Middle frontal gyrus (tissue), 1 donor: Measurements from ENCODE around the gene SLC38A8.

Source experiments
- DNase-seq: peaks from one replicate; pipeline ENCODE4 v3.0.0-alpha.2; 2015; ENCODE audit warnings: low spot score; ENCODE audit errors: extremely low spot score

Gene SLC38A8

DNA sequence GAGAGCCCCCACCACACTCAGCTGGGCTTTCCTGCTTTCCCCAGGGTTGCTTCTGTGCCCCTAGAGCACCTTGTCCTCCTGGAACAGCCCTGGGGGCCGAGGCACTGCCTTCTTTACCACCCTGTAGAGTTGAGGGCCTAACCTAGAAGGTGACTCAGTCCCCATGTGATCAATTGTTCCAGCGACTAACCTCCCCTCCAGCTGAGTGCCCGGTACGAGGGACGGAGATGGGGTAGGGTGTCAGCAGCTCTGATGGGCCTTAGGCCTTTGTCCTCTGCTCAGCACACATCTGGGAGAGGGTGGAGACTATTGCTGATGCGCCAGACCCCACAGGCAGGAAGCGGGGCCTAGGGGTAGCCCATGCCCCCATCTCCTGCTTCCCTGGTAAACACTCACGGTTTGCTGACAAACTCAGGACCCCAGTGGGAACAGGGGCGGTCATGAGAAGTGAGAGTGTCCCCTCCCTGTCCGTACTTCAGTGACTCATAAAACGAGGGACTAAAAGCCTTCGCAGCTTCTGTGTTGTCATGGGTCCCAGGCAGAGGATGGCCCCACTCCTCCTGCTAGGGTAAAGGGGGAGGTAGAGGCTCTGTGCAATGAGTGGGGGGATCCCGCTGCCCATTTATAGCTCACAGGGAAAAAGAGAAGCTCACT lies 41.5 kb downstream of the SLC38A8 start:
- no peak for DNase-seq

- DNase-seq = no peak
Observed at GRCh38 chr16:83998091-83998490, 44.5 kb downstream of the SLC38A8 start.

GRCh38 chr16:83996481-83997252 lies 45.9 kb downstream of the SLC38A8 start:
- DNase-seq = no peak

DNA sequence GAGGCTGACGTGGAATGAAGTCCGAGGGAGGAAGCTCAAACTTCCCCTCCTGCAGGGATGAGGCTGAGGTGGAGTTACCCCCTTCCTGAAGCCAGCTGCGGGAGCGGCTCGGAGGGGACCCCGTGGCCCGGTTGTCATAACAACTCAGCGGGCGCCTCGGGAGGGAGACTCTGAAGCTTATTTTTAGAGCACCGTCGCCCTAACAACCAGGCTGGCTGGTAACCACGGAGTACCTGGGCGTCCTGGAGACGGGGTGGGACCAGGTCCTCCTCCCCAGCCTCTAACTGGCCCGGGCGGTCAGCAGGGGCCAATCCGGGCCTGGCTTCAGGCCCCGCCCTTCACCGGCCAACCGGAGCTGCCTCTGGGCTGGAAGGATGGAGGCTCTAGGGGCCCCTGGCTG lies 46.8 kb downstream of the SLC38A8 start:
- DNase-seq = no peak

- DNase-seq = no peak
Observed at GRCh38 chr16:83994703-83995102, 47.9 kb downstream of the SLC38A8 start.

GRCh38 chr16:83994087-83994486 lies 48.5 kb downstream of the SLC38A8 start:
- DNase-seq = no peak

DNA sequence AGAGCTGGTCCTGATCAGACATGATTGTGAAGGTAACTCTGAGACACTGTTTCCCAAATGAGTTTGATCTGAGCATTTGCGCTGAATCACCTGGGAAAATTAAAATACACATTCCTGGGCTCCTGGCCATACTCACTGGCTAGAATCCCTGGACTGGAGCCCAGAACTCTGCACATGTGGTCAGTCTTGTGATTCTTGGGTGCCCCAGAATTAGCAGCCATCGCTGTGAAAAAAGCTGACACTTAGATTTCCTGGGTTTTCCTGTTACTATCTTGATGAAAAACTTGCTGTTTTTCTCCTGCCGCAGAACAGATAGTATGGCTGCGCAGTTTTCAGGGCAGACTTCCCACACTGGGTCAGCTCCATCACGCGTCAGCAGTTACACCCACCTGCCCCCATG lies 50.0 kb downstream of the SLC38A8 start:
- DNase-seq = no peak

DNA sequence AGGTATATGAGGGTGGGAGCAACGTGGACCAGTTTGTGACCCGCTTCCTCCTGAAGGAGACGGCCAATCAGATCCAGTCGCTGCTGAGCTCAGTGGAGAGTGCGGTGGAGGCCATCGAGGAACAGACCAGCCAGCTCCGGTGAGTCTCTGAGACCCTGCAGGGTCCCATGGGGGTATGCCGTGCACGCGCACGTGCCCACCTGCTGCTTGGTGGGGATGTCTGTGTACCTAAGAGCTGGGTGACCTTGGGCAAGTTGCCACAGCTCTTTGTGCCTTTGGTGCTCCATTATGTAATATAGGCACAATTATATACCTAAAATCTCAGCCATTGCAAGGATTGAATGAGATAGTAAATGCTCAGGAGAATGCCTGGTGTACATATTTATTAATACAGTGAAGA lies 52.1 kb downstream of the SLC38A8 start:
- no peak for DNase-seq

- no peak for DNase-seq
Observed at GRCh38 chr16:83989300-83989699, 53.3 kb downstream of the SLC38A8 start.

DNA sequence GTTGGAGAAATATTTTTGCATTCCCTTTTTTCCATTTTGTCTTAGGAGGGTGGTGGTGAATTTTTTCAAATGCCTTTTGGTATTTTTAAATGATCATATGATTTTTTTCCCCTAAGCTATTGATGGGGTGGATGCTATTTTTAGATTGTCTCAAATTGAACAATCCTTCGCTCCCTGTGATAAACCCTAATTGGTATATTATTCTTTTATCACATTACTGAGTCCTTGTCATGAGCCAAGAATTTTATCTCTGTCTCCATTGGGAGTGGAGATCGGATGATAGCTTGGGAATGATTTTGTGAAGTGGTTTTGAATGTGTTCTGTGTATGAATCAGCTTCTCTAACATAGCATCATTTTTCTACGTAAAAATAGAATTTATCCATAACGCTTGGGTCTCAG lies 59.1 kb downstream of the SLC38A8 start:
- no peak for DNase-seq

DNA sequence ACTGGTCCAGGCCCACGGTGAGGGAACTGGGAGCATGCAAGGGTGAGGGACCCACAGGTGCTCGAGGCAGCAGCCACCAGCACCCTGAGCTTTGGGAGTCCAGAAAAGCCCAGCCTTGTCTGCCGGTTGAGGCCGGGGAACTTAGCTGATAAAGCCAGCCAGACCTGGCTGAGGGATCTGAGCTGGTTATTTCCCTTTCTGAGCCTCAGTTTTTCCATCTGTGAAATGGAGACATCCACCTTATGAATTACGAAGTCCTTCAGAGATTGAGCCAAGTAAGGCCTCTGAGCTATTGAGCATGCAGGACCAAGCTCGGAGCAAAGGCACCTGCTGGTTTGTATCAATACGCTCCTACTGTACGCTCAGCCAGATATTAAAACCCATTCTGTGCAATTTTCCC lies 60.8 kb downstream of the SLC38A8 start:
- DNase-seq = no peak

DNA sequence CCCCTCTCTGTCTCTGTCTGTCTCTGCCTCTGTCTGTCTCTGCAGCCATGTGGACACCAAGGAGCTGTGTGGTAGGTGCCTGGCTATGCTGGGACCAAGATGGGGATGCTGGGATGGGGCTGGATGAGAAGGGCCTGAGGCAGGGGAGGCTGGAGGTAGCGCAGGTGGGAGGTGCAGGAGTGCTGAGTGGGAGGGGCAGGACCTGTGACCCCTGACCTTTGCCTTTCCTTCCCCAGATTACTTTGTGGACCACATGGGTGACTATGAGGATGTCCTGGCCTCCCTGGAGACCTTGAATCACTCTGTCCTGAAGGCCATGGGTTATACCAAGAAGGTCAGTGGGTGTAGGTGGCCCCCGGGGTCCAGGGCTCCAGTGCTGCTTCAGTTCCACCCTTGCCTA lies 61.8 kb downstream of the SLC38A8 start:
- DNase-seq = no peak

DNA sequence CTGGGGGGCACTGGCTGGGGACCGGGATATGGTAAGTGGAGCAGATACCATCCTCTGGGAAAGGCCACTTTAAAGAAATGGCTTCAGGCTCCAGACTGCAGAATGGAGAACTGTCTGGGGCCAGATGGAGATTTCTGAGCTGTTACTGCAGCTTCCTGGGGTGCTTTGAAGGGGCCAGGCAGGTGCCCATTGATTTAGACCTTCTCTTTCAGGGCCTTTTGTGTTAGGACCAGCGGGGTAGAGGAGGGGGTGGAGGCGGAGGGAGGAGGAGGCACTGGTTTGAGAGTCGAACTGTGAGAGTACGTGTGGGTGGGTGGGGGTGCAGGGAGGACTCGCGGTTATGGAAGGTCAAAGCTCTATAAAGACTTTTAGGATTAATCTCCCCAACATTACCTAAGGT lies 63.2 kb downstream of the SLC38A8 start:
- no peak for DNase-seq

- DNase-seq = no peak
Observed at GRCh38 chr16:83978401-83978904, 64.1 kb downstream of the SLC38A8 start.

GRCh38 chr16:83977056-83977815 lies 65.4 kb downstream of the SLC38A8 start:
- no peak for DNase-seq

DNA sequence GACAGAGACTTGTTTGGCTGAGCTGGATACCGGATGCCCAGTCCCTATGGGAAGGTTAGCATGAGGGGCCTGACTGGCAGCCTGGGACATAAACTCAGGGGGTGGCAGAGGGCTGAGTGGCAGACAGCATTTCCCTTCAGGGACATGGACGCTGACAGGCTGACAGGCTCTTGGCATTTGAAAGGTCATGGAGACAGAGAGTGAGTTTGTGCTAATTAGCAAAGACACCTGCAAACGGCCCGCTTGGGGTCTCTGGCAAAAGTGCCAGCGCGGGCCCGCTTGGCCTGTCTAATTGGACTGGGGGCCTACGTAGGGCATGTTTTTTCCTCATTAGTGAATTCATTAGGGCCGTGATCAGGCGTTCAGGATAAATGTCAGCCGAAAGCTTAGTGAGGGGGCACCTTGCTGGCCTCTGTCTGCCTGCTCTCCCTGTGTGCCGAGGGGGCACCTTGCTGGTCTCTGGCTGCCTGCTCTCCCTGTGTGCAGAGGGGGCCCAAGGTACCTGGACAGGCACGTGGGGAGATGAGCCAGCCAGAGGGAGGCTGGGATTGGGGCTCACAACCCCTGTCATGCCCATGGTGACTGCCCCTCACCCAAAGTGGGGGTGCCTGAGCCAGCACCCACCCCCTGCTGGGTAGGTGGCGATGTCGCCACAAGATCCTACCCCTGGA lies 66.9 kb downstream of the SLC38A8 start:
- no peak for DNase-seq

DNA sequence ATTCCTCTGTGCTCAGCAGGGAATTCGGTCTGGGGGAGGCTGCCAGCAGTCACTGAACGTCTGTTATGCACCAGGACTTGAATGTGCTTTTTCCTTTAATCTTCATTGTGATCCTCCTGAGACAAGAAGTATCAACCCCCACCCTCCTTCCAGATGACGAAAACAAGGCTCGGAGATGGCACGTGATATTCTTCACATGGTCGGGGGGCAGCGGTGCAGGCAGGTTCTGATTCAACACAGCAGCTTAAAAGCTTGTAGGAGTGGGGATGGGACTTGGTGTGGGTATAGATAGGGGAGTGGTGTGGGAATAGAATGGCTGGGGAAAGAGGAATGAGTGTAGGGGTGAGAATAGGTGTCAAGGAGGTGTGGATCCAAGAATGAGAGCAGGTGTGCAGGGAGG lies 68.1 kb downstream of the SLC38A8 start:
- no peak for DNase-seq

DNA sequence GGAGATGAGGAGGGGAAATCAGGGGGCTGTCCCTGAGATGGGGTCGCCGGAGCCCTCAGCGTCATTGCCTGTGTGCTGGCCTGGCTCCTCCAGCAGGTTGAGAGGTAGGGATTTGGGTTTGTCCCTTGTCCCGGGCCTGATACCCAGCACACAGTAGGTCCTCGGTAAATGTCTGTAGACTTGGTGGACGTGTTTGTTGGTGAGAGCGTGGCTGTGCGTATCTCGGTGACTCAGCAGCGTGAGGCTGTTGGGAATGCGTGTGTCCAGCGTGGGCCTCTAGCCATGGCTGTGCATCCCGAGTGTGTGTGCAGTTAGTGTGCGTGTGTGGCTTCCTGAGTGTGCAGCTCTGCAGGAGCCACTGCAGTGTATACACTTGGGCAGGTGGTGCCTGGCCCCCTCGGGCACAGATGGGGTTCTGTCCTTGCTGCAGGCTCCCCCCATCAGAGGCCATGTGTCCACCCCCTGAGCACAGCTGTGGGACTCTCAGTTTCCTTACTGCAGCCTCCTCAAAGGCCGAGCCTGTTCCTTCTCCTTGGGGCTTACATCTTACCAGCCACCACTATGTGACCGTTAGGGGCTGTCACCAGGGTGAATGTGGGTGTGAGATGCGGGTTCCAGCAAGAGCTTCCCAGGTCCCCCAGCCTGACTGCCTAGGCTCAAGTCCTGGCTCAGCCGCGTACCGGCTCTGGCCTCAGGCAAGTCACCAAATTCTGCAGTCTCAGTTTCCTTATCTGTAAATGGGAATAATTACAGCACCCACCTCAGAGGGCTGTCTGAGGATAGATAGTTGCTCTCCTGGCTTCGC lies 68.8 kb downstream of the SLC38A8 start:
- no peak for DNase-seq

- no peak for DNase-seq
Observed at GRCh38 chr16:83973077-83973476, 69.5 kb downstream of the SLC38A8 start.

DNA sequence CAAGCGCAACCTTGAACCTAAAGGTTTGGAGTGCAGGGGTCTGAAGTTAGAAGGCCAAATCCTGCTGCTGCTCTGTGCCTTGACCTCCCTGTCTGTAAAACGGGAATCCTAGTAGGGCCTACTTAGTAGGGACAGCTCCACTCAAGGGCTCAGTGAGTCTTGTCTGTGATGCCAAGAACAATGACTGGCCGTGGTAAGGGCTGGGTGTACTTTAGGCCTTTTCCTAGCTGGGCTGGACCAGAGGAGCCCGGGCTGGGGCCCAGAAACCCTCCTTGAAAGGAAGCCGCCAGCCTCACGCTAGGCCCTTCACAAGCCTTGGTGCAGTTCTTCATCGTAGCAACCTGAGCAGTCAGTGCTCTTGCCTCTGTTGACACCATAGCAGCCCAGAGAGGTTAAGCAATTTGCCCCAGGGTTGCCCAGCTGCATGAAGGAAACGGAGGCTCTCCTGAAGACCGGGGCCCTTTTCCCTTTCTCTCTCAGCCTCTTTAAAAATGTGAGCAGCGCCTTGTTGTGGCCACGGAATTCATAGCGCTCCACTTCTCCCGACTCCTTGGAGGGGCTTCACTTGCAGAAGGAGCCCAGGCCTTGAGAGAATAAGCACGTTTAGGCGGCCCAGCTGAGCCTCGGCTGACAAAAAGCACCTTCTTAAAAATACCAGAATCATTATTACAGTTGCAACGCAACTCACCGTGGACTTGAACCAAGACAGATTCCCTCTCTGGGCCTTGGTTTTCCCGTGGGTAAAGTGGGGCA lies 70.2 kb downstream of the SLC38A8 start:
- DNase-seq = no peak
